Measurements from ENCODE around the gene FCHO2. TPM values are rescaled to one million over a fixed set of nuclear protein-coding genes. Genes with fewer than 3 reads are reported as not detected.

FCHO2 gene
- total RNA-seq, 1 donor, result 31.5 TPM

GRCh38 chr5:73110190-73110589 is 154.3 kb downstream of the FCHO2 start:
- Histone ChIP-seq H3K36me3 (ENCODE audit: insufficient read depth, low read length) (no peaks in the 10 kb centered on the region), H3K4me1 (ENCODE audit: insufficient read depth, low read length) (peaks cover 10% of the 10 kb centered on the region), H3K27me3 (ENCODE audit: insufficient read depth, low read length) (no peaks in the 10 kb centered on the region), H3K4me3 (ENCODE audit: insufficient read depth, low read length) (no peak overlapping the region), H3K27ac (ENCODE audit: low read depth, low read length) (no peak overlapping the region), H3K4me2 (ENCODE audit: insufficient read depth, low read length) (no peak overlapping the region), H3K79me2 (ENCODE audit: insufficient read depth, low read length) (no peaks in the 10 kb centered on the region), H3K9me3 (ENCODE audit: low read depth, low read length) (no peaks in the 10 kb centered on the region), H2AFZ (ENCODE audit: low read length) (no peak overlapping the region), H4K20me1 (ENCODE audit: insufficient read depth, low read length) (no peaks in the 10 kb centered on the region)
- peak; percentile 1 for DNase-seq (ENCODE audit: insufficient read length, low spot score, missing footprints)
- TF ChIP-seq CTCF (IDR thresholded peaks at IDR 0.05; ENCODE audit: extremely low read depth, low read depth, low read length), result no peak

- Histone ChIP-seq H3K79me2 (ENCODE audit: insufficient read depth, low read length) (no peaks in the 10 kb centered on the region), H3K4me1 (ENCODE audit: insufficient read depth, low read length) (peaks cover 23% of the 10 kb centered on the region), H3K4me2 (ENCODE audit: insufficient read depth, low read length) (no peak overlapping the region), H3K4me3 (ENCODE audit: insufficient read depth, low read length) (no peak overlapping the region), H4K20me1 (ENCODE audit: insufficient read depth, low read length) (no peaks in the 10 kb centered on the region), H3K9me3 (ENCODE audit: low read depth, low read length) (no peaks in the 10 kb centered on the region), H2AFZ (ENCODE audit: low read length) (no peak overlapping the region), H3K27me3 (ENCODE audit: insufficient read depth, low read length) (no peaks in the 10 kb centered on the region), H3K27ac (ENCODE audit: low read depth, low read length) (no peak overlapping the region), H3K36me3 (ENCODE audit: insufficient read depth, low read length) (no peaks in the 10 kb centered on the region)
- TF ChIP-seq CTCF (IDR thresholded peaks at IDR 0.05; ENCODE audit: extremely low read depth, low read depth, low read length), result no peak
- DNase-seq (ENCODE audit: insufficient read length, low spot score, missing footprints), result peak; percentile 53
Observed at GRCh38 chr5:73111536-73111935, 155.7 kb downstream of the FCHO2 start.

- H3K27me3 ChIP-seq (ENCODE audit: insufficient read depth, low read length), result no peaks in the 10 kb centered on the region
- H2AFZ ChIP-seq (ENCODE audit: low read length), result no peak overlapping the region
- H3K4me2 ChIP-seq (ENCODE audit: insufficient read depth, low read length), result no peak overlapping the region
- no peaks in the 10 kb centered on the region for H4K20me1 ChIP-seq (ENCODE audit: insufficient read depth, low read length)
- no peaks in the 10 kb centered on the region for H3K36me3 ChIP-seq (ENCODE audit: insufficient read depth, low read length)
- no peak overlapping the region for H3K4me3 ChIP-seq (ENCODE audit: insufficient read depth, low read length)
- H3K4me1 ChIP-seq (ENCODE audit: insufficient read depth, low read length), result peaks cover 28% of the 10 kb centered on the region
- H3K9me3 ChIP-seq (ENCODE audit: low read depth, low read length), result no peaks in the 10 kb centered on the region
- H3K27ac ChIP-seq (ENCODE audit: low read depth, low read length), result no peak overlapping the region
- no peak for TF ChIP-seq CTCF (IDR thresholded peaks at IDR 0.05; ENCODE audit: extremely low read depth, low read depth, low read length)
- no peak for DNase-seq (ENCODE audit: insufficient read length, low spot score, missing footprints)
- no peaks in the 10 kb centered on the region for H3K79me2 ChIP-seq (ENCODE audit: insufficient read depth, low read length)
Observed at GRCh38 chr5:73112359-73112758, 156.5 kb downstream of the FCHO2 start.

GRCh38 chr5:73114044-73114688 is 158.3 kb downstream of the FCHO2 start:
- TF ChIP-seq CTCF (IDR thresholded peaks at IDR 0.05; ENCODE audit: extremely low read depth, low read depth, low read length), result no peak
- no peaks in the 10 kb centered on the region for H3K36me3 ChIP-seq (ENCODE audit: insufficient read depth, low read length)
- no peak overlapping the region for H3K27ac ChIP-seq (ENCODE audit: low read depth, low read length)
- DNase-seq (ENCODE audit: insufficient read length, low spot score, missing footprints), result no peak
- peaks cover 28% of the 10 kb centered on the region for H3K4me1 ChIP-seq (ENCODE audit: insufficient read depth, low read length)
- H3K4me2 ChIP-seq (ENCODE audit: insufficient read depth, low read length), result no peak overlapping the region
- no peaks in the 10 kb centered on the region for H3K79me2 ChIP-seq (ENCODE audit: insufficient read depth, low read length)
- H3K4me3 ChIP-seq (ENCODE audit: insufficient read depth, low read length), result no peak overlapping the region
- H4K20me1 ChIP-seq (ENCODE audit: insufficient read depth, low read length), result no peaks in the 10 kb centered on the region
- no peaks in the 10 kb centered on the region for H3K27me3 ChIP-seq (ENCODE audit: insufficient read depth, low read length)
- H2AFZ ChIP-seq (ENCODE audit: low read length), result no peak overlapping the region
- no peaks in the 10 kb centered on the region for H3K9me3 ChIP-seq (ENCODE audit: low read depth, low read length)
